Head of caudate nucleus (tissue), 42 donors: ENCODE measurements around the gene SLC29A3.
A peak's percentile ranks its signal among the peaks of the same experiment; 100 is the strongest.
"Not testable (repeated sequence)": the region's sequence is repeated elsewhere in the genome, so short reads cannot be mapped to it uniquely, and the experiment has no call there.

Experiments used
- DNase-seq, 42 donors: peaks; one replicate each; pipeline versions ENCODE4 v3.0.0 to v3.0.0-alpha.2; 2020 to 2021; ENCODE audit warnings: mixed read lengths in 7 of 42
- intact Hi-C: fragments of 100-400 bp; cut with DNase I; formaldehyde crosslinking; loops from one replicate; pipeline ENCODE4 v1.15.0; 2022

Gene SLC29A3

DNA sequence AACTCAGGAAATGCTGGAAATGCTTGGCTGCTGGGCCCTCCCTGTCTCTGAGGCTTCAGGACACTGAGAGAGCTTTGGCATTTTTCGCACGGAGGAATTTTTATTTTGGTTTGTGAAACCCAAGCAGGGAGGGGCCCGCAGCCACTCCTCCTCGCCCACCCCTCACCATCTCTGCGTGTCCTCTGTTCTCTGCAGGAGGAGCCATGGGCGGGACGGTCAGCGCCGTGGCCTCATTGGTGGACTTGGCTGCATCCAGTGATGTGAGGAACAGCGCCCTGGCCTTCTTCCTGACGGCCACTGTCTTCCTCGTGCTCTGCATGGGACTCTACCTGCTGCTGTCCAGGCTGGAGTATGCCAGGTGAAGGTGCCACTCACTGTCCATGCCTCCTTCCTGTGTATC lies 36.8 kb downstream of the SLC29A3 start:
- DNase-seq, result no peak

GRCh38 chr10:71357792-71358265 lies 38.8 kb downstream of the SLC29A3 start:
- no peak for DNase-seq
- intact Hi-C loops, result no loop called here

More for the DNA sequence above, 36.8 kb downstream of the SLC29A3 start:
- intact Hi-C loops, result no loop called here

DNA sequence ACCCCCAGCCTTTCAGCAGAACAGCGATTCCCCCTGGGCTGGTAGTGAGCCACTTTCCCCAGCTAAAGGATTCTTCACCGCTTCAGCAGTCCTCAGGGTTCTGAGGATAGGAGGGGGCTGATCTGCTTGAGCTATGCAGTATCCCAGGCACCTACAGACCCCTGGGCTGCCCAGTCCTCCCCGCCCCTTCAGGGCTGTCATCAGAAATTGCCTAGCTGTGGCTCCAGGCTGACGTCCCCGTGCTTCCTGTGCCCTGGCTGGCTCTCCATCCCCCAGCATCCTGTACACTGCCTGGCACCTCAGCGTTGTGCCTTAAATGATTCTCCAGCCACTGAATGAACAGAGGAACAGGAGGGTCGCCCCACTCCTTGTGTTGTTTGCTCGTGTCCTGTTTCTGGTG lies 39.2 kb downstream of the SLC29A3 start:
- peak in 1 of 42 donors; percentile 19 for DNase-seq

DNA sequence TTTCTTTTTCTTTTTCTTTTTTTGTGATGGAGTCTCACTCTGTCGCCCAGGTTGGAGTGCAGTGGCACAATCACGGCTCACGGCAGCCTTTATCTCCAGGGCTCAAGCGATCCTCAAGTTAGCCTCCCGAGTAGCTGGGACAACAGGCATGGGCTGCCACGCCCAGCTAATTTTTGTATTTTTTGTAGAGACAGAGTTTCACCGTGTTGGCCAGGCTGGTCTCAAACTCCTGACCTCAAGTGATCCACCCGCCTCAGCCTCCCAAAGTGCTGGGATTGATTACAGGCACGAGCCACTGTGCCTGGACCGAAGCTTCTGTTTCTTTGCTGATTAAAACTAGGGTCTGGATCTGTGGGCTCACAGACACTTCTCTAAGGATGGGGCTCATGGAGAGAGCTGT lies 39.8 kb downstream of the SLC29A3 start:
- intact Hi-C loops, DNase-seq: not testable (repeated sequence)

More for the DNA sequence above, 39.2 kb downstream of the SLC29A3 start:
- intact Hi-C loops, result no loop called here

GRCh38 chr10:71359364-71360046 lies 40.4 kb downstream of the SLC29A3 start:
- intact Hi-C loops, result no loop called here
- DNase-seq, result peak in 8 of 42 donors; percentile 17 to 48 (median 30)

DNA sequence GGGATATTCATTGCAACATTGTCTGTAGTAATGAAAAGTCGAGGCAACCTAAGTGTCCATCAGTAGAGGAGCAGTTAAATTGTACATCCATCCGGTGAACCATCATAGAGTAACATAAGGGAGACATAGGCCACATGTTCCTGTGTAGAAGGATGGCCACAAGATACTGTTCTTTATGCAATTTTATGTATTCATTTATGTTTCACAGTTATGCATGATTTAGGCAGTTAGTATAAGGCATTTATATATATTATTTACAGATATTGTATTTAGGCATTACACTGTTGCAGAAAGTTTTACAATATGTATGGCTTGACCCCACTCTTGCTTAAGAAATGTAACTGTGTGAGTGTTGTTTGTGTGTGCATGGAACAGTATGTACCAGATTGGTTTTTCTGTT lies 41.7 kb downstream of the SLC29A3 start:
- DNase-seq, result no peak
- intact Hi-C loops, result no loop called here

DNA sequence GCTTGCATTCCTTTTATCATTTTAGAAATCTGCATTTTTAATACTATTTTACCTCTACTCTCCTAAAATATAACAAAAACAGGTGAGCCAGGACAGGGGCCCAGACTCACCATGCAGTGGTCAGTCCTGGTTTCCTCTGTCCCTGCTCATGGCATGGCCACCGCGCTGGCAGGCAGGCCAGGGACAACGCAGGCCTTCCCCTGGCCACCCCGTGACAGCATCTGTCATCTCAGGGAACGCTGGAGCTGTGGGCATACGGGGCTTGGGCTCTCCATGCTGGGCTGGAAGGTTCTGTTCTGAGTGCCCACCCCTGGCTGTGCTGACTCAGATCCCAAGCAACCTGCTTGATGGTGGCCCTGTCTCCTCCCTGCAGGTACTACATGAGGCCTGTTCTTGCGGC lies 42.5 kb downstream of the SLC29A3 start:
- DNase-seq, result no peak
- intact Hi-C loops, result no loop called here

- intact Hi-C loops, result no loop called here
- DNase-seq, result no peak
These were observed 43.1 kb downstream of the SLC29A3 start for GRCh38 chr10:71362141-71362540.

- intact Hi-C loops, result no loop called here
- no peak for DNase-seq
These were observed 44.9 kb downstream of the SLC29A3 start for GRCh38 chr10:71363936-71364335.

DNA sequence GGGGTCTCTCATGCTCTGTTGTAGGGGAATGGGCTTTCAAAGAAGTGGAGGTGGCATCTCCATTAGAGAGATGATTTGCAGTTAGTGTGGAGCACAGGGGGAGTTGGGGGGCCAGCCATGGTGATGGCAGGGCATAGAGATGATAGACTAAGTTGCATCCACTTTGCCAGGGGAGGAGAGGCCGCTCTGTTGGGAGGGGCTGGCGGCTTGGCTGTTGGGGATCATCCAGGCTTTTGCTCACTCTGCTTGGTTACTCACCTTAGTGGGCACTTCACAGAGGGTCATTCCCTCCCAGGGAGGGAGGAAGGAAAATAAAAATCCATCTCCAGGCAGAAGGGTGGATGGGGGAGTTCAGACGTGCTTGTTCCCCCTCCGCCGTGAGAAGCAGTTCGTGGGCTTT lies 46.3 kb downstream of the SLC29A3 start:
- DNase-seq, result no peak
- intact Hi-C loops, result no loop called here

GRCh38 chr10:71366690-71367089 lies 47.6 kb downstream of the SLC29A3 start:
- intact Hi-C loops, result no loop called here
- peak in 5 of 42 donors; percentile 22 to 71 (median 53) for DNase-seq

GRCh38 chr10:71367271-71367670 lies 48.2 kb downstream of the SLC29A3 start:
- intact Hi-C loops, result no loop called here
- DNase-seq, result peak in 1 of 42 donors; percentile 45

DNA sequence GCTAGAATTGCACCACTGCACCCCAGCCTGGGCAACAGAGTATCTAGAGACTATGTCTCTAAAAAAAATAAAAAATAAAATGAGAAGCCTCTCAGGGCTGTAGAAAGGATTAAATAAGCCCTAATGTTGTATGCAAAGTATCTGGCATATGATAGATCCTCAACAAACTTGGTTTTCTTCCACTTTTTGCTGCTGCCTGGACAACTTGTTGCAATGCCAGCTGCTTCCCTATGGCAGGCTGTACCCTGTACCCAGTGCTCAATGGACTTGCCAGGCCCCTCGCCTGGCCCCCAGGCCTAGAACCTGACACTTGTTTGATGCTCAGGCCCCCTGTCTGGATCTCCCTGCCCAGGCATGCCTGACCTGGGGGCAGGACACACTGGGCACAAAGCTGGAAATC lies 49.1 kb downstream of the SLC29A3 start:
- no peak for DNase-seq
- intact Hi-C loops, result no loop called here

- no peak for DNase-seq
- intact Hi-C loops, result no loop called here
These were observed 49.6 kb downstream of the SLC29A3 start for GRCh38 chr10:71368643-71369042.

DNA sequence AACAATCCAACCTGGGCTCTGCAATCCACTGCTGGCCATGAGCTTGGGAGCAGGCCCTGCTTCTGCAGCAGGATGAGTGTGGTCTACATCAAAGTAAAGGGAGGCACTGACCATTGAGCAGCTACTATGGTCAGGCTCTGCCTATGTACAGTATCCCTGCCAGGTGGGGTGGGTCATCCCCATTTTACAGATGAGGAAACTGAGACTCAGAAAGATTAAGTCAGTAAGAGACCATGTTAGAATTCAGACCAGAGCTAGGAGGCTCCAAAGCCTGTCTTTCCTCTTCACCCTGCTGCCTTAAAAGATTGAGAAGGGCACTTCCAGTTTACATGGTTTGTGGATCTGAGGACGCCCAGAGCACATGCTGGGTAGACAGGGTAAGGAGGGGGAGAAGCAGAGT lies 50.5 kb downstream of the SLC29A3 start:
- no peak for DNase-seq
- intact Hi-C loops, result no loop called here

- intact Hi-C loops, result no loop called here
- no peak for DNase-seq
These were observed 51.0 kb downstream of the SLC29A3 start for GRCh38 chr10:71370031-71370430.

- DNase-seq, result no peak
- intact Hi-C loops, result no loop called here
These were observed 52.7 kb downstream of the SLC29A3 start for GRCh38 chr10:71371750-71372166.

- DNase-seq, result peak in 38 of 42 donors; percentile 37 to 92 (median 66)
- intact Hi-C loops, result no loop called here
These were observed 53.9 kb downstream of the SLC29A3 start for GRCh38 chr10:71372882-71373495.

GRCh38 chr10:71374481-71375233 lies 55.6 kb downstream of the SLC29A3 start:
- intact Hi-C loops, result loop anchor here (5.0 kb wide), 1 partner anchor 338 kb away; no protein-coding TSS in a partner anchor
- peak in 6 of 42 donors; percentile 31 to 65 (median 44) for DNase-seq

DNA sequence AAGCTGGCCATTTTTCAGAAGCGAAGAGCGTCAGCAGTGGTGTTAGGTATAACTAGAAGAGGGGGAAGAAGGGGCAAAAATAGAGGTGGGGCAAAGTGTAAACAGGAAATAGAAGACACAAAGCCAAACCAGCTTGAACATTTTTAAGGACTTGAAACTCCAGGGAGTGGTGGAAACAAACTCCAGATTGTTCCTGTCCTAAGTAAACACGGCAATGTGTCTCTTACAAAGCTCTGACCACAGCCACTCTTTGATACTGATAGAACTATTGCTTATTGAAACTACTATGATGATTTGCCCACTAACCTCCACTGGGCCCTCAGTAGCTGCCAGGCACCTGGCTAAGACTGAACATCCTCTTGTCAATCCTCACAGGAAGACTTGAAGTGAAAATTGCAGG lies 56.9 kb downstream of the SLC29A3 start:
- no peak for DNase-seq
- intact Hi-C loops, result loop anchor here (2.0 to 5.0 kb wide), 2 partner anchors 57 to 336 kb away; partner anchors contain the start of gene SLC29A3
